ENCODE data around the gene HAT1. TPM values are rescaled to one million over a fixed set of nuclear protein-coding genes. Genes with fewer than 3 reads are reported as not detected.
"Not testable (repeated sequence)": the region's sequence is repeated elsewhere in the genome, so short reads cannot be mapped to it uniquely, and the experiment has no call there.

The HAT1 gene
- total RNA-seq, 1 donor from 2014 or later: 60.1 TPM

DNA sequence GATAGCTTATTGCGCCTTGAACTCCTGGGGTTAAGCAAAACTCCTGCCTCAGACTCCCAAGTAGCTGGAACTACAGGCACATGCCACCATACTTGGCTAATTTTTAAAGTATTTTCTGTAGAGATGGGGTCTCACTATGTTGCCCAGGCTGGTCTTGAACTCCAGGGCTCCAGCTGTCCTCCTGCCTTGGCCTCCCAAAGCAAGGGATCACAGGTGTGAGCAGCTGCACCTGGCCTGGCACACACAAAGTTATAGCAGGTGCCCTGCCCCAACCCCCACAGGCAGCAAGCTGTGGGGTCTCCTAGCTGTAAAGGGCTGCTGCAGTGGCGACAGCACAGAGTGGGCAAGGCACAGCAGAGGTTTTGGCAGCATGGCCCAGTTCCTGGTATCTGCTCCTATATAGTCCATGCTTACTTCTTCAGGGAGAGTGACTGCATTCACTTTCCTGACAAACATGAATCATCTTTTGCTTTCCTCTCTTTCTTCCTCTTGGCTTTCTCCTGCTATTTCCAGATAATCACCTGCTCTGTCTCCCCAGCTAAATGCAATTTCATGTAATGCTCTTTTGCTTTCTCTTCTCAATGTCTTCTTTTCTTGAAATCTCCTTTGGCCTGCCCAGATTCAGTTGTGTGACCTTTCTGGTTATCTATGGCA, 50.2 kb downstream of the HAT1 start:
- DNase-seq (ENCODE audit: low read depth): no peak

DNA sequence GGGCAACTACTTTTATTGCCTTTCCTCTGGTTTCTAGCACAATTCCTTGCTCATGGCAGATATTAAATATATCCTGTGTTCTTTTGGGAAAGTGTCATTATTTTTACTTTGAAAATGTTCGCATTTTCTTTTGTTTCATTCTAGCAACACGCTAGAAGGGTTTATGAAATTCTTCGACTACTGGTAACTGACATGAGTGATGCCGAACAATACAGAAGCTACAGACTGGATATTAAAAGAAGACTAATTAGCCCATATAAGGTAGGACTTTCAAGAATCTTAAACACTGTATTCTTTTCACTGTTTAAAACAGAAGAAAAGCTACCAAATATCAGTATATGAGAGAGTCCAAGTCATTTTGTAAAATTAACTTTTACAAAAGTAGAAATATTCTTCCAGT, 56.8 kb downstream of the HAT1 start:
- no peak for DNase-seq (ENCODE audit: low read depth)

DNA sequence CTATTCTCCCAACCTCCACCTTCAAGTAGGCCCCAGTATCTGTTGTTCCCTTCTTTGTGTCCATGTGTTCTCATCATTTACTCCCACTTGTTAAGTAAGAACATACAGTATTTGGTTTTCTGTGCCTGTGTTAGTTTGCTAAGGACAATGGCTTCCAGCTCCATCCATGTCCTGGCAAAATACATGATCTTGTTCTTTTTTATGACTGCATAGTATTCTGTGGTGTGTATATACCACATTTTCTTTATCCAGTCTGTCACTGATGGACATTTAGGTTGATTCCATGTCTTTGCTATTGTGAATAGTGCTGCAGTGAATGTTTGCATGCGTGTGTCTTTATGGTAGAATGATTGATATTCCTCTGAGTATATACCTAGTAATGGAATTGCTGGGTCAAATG, 61.7 kb downstream of the HAT1 start:
- DNase-seq (ENCODE audit: low read depth): not testable (repeated sequence)

DNA sequence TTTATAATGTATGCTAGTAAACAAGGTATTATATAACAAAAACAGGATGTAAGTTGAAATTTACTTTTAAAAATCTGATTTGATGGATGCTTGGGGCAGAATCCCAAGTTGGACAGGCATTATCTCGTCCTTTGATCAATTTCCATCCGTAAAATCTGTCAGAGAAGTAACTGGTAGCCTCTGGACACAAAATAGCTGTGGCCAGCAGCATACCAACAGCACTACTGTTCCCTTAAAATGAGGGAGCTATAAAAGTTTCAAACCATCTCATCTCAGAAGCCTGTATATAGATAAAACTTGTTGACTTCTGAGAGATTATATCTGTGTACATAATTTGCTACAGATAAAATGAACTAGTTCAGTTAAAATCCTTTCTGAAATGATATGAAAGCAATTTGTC, 62.8 kb downstream of the HAT1 start:
- DNase-seq (ENCODE audit: low read depth): no peak

DNA sequence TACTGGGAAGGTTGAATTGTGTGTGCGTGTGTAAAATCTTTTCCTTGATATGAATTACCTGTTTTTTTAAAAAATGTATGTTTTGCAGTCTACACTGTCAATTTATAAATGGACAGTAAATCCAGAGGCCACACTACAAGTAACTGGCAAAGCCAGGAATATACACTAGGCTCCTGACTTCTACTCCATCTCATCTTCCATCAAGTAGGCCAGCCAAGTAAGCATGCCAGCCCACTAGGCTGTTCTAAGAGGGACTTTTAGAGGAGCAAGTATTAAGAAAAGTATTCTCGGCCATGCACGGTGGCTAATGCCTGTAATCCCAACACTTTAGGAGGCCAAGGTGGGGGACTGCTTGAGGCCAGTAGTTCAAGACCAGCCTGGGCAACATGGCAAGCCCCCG, 64.5 kb downstream of the HAT1 start:
- DNase-seq (ENCODE audit: low read depth): no peak

DNA sequence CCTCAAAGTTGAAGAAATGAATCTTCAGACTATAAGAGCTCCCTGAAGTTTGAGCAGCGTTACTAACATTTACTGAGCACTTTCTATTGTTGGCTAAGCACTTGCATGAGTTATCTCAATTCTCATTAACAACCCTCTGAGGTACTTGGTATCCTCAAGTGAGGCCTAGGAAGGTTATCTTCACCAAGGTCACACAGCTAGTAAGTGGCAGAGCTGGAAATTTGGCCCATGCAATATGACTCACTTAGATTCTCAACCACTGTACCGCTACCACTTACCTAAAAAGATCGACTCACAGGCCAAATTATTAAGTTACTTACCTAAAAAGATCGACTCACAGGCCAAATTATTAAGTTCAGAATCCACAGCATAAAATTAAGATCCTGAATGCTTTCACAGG, 68.8 kb downstream of the HAT1 start:
- DNase-seq (ENCODE audit: low read depth): no peak

DNA sequence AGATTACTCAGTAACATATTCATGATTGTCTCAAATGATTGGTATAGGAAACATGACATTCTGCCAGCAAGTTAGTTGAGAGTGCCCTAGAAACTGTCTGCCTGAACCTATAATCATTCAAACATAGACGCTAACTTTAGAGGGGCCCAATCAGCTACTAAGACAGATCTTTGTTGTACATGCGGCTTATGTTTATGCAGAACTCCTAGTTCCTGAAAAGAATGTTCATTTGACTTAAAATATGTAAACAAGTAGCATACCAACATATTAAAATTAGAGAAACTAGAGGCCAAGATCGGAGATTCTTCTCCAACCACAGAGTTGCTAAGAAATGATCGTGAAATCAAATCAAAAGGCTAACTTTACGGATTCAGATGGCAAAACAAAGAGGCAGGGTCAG, 73.3 kb downstream of the HAT1 start:
- DNase-seq (ENCODE audit: low read depth): no peak

DNA sequence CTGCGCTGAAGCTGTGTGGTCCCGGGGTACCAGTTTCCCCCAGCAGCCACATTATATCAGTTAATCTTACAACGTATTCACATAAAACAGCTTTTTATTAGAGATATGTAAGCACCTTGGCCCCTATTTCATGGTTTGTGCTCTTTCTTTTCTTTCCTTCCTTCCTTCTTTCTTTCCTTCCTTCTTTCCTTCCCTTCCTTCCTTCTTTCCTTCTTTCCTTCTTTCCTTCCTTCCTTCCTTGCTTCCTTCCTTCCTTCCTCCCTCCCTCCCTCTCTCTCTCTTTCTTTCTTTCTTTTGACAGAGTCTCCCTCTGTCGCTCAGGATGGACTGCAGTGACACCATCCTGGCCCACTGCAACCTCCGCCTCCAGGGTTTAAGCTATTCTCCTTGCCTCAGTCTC, 73.8 kb downstream of the HAT1 start:
- DNase-seq (ENCODE audit: low read depth): no peak

DNA sequence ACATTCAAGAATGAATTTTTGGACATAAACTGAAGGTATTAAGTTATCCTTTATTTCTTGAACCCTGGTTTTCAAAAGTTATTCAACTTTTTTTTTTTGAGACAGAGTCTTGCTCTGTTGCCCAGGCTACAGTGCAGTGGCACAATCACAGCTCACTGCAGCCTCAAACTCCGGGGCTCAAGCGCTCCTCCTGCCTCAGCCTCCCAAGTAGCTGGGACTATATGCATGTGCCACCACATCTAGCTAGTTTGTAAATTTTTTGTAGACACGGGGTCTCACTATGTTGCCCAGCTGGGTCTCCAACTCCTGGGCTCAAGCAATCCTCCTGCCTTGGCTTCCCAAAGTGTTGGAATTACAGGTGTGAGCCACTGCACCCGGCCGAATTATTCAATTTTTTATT, 74.8 kb downstream of the HAT1 start:
- not testable (repeated sequence) for DNase-seq (ENCODE audit: low read depth)

DNA sequence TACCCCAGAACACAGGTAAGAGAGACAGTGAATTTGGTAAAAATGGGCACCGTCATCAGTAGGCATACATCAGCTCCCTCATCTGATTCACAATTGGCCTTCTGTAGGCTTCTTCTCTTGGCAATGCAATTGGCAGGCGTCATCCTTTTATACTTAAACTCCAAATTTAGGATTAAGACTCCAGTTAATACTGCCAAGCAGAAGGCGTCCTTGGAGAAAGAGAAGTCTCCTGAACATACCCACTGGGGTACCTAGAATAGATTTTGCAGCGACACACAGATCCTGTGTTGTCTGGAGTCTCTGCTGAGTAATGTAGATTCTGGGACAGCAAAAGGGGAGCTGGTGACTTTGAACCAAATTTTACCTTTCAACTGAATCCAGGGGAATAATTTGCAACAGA, 76.9 kb downstream of the HAT1 start:
- peak; percentile 1 for DNase-seq (ENCODE audit: low read depth)

DNA sequence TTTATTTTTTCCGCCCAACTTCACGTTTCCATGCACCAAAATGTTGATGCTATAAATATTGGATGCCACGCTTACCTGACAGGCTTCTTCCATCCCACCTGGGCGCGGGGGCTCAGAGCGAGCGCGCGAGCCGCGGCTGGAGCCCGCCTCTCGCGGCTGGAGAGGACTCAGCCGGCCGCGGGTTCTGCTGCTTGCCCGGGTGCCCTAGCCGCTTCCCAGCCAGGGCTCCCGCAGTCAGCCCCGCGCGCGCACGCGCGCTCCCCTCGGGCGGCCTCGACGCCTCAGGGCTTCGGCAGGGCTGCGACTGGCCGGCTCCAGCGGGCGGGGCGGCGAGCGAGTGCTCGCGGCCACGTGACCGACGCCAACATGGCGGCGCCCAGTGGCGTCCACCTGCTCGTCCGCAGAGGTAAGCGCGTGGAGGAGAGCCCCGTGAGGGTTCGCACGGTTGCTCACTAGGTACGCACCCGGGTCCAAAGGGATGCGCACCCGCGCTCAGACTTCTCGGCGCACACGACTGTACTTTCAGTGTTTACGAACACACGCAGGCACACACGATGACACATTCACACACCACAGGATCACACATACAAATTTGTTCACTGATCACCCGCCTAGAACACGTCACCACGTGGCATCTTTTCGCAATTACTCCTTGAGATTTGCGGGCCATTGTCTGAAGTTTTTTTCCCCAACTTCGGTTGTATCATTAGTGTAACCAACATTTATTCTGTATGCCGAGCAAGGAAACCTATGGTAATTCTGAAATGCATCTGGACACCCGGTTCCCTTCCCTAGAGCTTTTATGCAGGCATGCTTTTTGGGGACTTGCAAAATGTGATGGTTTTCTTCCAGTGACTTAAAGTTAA, 77.6 kb downstream of the HAT1 start, which contains the start of gene METAP1D:
TSS of gene METAP1D (plus strand) at position 350 of the 866 bp plus-strand sequence. CDS start at position 367, 17 bp downstream.
- peak; percentile 64 for DNase-seq (ENCODE audit: low read depth)

DNA sequence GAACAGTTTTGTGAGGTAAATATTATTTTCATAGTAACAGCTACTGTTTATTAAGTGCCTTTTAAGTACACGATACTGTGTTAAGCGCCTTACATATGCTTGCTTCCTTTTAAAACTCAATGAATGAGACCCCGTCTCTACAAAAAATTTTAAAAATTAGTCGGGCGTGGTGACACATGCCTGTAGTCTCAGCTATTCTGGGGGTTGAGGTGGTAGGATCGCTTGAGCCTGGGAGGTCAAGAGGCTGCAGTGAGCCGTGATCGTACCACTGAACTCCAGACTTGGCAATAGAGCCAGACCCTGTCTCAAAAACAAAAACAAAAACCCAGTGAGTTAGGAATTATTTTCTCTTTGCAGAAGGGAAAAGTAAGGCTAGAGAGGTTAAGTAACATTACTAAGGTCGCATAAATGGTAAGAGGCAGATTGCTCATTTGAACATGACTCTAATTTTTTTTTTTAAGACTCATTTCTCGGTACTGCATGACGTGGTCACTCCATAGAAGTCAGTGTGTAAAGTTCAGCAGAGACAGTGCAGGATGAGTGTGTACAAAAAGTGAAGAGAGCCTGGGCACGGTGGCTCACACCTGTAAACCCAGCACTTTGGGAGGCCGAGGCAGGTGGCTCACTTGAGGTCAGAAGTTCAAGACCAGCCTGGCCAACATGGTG, 78.6 kb downstream of the HAT1 start:
- DNase-seq (ENCODE audit: low read depth): no peak

DNA sequence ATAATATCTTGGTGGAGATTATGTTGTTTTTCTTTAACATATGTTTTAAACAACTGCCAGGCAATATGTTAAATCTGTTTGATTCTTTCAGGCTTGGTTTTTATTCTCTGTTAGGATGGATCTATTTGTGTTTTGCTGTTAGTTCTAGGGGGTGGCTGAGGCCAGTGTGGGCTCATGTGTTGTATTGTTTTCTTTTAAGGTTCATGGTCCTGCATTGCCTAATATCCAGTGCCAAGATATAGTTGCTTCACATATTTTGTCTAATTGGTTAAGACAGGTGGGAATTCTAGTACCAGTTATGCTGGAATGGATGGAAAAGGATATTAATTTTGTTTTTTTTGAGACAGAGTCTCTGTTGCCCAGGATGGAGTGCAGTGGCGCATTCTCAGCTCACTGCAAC, 85.1 kb downstream of the HAT1 start:
- no peak for DNase-seq (ENCODE audit: low read depth)

DNA sequence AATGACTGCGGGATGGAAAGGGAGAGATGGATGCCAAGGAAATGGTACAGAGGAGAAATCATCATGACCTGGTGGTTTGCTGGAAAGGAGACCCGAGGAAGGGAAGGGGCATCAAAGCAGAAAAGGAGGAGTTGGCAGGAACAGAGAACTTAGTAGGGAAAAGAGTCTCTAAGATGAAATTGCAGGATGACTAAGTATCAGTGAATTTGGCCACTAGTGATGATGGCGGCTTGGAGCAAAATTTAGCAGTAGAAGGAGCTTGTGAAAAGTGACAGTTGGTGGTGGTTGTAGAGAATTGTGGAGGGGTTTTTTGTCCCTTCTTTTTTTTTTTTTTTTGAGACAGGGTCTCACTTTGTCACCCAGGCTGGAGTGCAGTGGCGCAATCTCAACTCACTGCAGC, 87.6 kb downstream of the HAT1 start:
- DNase-seq (ENCODE audit: low read depth): no peak

DNA sequence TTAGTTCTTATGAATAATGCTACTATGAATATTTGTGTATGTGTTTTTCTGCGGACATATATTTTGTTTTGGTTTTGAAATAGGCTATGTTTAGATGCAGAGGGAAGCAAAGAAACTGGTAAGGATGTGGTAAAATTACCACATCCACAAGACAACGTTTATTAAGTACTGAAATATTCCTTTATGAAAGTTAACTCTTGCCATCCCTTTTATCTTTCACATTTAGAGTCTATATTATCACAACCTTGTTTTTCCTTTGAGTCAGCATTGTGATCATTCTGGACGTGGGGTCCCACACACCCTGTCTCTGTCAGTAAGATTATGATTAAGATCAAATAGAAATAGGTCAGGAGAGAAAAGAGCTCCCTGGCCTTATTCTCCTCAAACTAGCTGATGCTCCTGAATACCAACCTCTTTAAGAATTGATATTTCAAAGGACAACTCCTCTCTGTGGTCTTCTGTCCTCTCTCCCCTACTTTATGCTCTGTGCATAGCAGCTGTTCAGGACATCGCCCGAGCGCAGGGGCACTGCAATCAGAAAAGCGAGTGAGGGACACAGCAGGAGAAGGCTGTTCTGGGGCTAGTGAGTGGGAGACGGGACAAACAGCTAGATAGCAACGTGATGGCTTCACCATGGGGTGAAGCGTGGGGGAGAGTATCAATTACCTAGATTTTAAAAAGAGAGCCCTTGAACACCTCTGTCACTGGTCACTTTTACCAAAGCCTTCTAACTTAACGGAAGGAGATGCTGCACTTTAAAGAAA, 89.7 kb downstream of the HAT1 start:
- no peak for DNase-seq (ENCODE audit: low read depth)

DNA sequence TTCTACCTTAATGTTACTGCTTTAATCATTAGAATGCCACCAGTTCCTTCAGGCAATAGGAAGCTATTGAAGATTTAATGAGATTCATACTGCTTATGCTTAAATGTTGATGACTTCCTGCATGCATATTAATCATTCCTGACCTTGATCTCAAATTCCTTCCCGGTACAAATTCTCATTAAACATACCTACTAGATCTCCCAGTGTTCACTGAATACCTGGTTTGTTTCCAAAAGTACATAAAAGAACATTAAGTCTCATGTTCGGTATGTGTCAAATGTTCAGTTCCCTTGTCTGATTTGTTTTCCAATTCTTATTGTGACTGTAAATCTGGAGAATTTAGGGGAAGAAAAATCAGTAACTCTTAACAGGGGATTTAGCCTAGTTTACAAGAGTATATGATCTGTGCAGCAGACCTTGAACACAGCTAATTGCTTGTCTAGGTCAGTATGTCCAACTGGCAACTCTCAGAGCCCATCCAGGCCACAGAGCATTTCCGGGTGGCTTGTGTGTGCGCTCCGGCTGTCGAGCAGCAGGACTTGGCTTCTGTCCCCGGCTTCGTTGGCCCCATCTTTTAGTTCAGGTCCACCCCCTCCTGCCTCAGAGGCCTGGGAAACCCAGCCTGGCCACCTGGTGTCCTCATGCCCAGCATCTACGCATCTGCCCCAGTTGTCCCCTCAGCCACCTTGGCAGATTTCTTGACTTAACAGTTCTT, 90.6 kb downstream of the HAT1 start:
- peak; percentile 82 for DNase-seq (ENCODE audit: low read depth)

DNA sequence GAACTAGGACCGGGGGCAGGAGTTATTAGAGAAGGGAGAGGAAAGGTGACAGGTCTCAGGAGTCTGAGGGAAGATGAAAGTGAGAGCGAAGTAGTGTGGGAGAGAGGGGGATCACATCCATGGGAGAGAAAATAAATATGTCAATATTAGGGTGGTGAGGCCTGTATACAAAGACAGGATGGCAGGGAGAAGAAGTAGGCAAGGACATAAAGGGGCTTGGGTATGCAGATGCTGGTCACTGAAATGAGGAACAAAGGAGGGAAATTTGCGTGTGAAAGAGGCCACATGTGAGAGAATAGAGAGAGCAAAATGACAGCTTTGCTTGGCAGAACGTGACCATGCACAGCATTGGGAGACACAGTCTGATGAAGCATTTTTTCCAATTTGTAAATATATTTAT, 91.1 kb downstream of the HAT1 start:
- no peak for DNase-seq (ENCODE audit: low read depth)

DNA sequence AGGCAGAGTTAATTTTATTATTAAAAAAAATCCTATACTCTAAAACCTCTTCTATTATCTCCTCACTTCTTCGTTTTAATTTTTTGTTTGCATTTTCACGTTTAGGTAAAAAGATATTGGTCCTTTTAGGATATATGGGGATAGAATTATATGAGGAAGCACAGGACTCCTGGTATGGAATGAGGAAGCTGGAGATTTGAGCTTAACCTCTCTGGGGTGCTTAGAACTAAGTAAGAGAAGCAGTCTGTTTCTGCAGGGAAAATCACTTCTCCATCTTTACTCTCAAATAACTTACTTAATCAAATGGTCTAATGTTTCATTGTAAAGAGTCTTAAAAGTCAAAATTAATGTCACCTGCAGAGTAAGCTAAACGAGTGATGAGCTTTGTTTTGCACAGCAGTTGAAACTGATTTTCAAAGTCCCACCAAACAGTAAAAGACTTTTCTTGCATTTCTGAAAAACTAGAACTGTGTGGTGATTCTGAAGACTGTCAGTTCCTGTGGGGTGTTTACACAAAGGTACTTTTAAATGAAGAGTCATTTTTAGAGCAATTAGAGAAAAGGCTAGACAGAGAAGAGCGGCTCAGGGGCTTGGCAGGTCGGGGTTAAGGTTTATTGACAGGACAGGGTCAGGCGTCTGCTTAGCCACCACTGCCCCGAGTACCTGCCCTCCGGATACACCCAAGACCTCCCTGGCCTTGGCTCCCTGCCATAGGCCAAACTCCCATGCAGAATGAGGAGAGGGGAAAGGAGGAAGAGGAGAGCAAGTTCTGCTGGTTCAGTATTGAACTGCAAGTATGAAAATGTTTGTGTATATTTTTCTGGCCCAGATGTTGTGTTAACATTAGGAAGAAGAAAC, 99.0 kb downstream of the HAT1 start:
- no peak for DNase-seq (ENCODE audit: low read depth)

DNA sequence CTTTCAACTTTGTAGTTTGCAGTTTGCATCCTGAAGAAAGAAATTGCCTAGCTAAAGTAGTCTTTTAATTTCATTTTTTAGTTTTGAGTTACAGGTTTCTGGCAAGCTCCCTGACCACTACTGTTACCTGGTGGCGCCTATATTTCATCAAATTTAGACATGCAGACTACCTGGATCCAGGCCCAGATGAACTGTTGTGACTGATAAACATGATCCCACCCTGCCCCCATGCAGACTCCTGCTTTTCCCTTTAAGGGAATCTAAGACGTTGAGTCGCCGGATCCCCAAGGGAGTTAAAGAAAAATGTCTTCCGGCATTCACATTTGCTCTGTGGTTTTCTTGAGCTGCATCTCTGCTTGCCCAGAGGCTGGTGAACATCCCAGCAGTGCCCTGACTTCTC, 99.7 kb downstream of the HAT1 start:
- no peak for DNase-seq (ENCODE audit: low read depth)

DNA sequence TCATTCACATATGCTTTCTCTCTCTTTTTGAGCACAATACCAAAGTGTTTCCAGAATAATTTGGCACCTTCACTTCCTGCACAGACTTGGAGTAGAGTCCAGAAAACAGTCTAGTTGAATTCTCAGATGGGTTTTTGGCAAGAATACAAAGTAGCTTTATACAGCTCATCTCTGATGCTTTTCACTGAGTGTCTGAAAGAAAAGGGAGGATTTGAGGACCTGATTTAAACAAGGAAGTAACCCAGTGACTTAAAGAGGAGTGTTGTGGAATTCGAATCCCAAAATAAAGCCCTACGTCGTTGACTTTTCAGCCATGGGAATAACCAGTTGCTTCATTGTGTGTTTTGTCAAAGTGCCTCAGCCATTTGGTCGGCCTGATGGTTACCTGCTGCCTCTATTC, 109.3 kb downstream of the HAT1 start:
- DNase-seq (ENCODE audit: low read depth): no peak
